Pulmonary artery endothelial cell (primary cell): Measurements from ENCODE around the gene HTR7. TPM values are rescaled to one million over a fixed set of nuclear protein-coding genes. Genes with fewer than 3 reads are reported as not detected.

Source experiments
- DNase-seq: peaks from one replicate; pipeline ENCODE4 v3.0.0-alpha.2; 2011; ENCODE audit warnings: low read depth, low spot score
- total RNA-seq: library from RNA; depleted of rRNA; stranded (reverse); fragments of >200 nt; gene quantifications from 2 replicates; pipeline ENCODE4 v1.2.3, GENCODE V29; 2014

The HTR7 gene
- total RNA-seq, 1 donor from 2014 or later = 0.13 TPM

- DNase-seq = no peak
Observed at GRCh38 chr10:90805206-90805605, 52.6 kb downstream of the HTR7 start.

DNA sequence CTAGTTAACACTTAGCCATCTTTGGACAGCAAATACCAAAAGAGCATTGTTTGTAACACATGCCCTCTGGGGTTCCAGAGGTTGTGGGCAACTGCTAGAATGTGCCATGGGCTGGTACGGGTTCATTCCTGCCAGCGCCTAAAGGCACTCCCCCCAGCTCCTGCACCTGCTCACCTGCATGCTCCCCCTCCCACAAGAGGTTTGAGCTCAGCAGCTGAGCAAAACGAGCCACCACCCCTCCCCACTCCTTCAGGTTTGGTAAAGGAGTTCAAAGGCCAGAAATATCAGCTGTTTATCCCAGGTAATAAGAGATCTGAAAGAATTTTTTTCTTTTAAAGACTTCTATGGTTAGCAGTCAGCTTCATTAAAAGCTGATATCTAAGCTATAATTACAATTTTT, 53.5 kb downstream of the HTR7 start:
- no peak for DNase-seq

GRCh38 chr10:90801608-90802007, 56.2 kb downstream of the HTR7 start:
- DNase-seq = no peak

GRCh38 chr10:90800232-90800796, 57.5 kb downstream of the HTR7 start:
- no peak for DNase-seq

DNA sequence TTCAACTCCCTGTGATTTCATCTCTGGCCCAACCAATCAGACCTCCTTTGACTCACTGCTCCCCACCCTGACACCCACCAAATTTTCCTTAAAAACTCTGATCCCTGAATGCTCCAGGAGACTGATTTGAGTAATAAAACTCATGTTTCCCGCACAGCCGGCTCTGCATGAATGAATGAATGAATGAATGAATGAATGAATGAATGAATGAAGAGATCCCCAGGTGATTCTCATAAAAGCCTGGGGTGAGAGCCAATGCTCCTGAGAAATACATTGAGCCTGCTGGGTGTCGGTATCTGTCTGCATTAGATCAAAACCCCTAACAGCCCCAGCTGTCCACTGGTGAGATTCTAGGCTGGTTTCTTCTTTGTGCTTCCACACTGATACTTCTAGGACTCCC, 58.7 kb downstream of the HTR7 start:
- no peak for DNase-seq

GRCh38 chr10:90798482-90798881, 59.4 kb downstream of the HTR7 start:
- DNase-seq = no peak

DNA sequence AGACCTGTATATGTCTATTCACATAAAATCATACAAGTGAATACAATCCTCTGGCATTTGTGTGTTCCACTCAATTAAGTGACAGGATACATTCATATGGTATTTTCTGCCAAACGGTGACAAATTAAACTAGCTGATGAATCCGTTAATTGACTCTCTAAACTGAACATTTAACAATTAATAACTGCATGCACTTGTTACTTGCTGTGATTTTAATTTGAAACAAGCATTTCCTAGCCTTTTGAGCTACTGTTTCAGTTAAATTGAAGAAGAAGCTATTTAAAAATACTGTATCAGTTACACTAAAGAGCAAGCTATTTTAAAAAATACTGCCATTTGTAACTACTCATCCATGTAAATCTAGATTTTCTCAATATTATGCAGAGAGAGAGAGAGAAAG, 67.4 kb downstream of the HTR7 start:
- no peak for DNase-seq

- DNase-seq = no peak
Observed at GRCh38 chr10:90788968-90789367, 68.9 kb downstream of the HTR7 start.

GRCh38 chr10:90788199-90788491, 69.7 kb downstream of the HTR7 start:
- DNase-seq = no peak

GRCh38 chr10:90787393-90788198, 70.2 kb downstream of the HTR7 start:
- DNase-seq = no peak

DNA sequence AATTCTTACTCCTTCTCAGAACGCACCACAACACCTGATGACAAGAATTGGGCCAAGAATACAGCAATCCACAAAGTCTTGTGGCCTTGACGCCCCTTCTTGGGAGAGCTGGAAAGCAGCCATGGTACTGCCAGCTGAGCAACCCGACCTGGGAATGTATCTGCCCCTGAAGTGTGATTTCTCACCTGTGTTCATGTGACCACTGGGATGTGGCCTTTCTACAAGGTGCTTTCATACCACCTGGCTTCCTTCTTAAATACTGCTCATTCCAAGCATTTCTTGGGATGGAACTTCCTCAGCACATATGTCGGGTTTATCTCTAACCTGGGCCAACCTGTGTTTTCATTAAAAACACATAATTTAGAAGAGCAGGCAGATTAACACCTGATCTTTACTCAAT, 72.1 kb downstream of the HTR7 start:
- DNase-seq = no peak

- no peak for DNase-seq
Observed at GRCh38 chr10:90784771-90785170, 73.1 kb downstream of the HTR7 start.

- no peak for DNase-seq
Observed at GRCh38 chr10:90780488-90780887, 77.4 kb downstream of the HTR7 start.

DNA sequence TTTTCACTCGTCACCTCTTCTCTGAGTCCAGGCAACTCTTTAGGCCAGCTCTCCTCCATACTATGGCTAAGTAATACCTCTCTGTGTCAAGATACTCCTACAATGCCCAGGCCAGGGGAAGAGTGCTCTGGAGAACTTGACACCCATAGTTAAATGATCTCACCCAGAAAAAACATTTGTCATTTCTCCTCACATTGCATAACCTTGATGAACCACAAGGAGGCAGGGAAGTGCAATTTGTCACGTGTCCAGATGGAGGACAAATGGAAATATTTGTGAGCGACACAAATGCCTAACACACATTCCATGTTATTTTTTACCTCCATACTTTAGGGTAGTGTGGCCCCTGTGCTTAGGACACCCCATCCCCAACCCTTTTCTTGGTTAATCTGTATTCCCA, 78.3 kb downstream of the HTR7 start:
- no peak for DNase-seq

- no peak for DNase-seq
Observed at GRCh38 chr10:90777621-90778020, 80.2 kb downstream of the HTR7 start.

DNA sequence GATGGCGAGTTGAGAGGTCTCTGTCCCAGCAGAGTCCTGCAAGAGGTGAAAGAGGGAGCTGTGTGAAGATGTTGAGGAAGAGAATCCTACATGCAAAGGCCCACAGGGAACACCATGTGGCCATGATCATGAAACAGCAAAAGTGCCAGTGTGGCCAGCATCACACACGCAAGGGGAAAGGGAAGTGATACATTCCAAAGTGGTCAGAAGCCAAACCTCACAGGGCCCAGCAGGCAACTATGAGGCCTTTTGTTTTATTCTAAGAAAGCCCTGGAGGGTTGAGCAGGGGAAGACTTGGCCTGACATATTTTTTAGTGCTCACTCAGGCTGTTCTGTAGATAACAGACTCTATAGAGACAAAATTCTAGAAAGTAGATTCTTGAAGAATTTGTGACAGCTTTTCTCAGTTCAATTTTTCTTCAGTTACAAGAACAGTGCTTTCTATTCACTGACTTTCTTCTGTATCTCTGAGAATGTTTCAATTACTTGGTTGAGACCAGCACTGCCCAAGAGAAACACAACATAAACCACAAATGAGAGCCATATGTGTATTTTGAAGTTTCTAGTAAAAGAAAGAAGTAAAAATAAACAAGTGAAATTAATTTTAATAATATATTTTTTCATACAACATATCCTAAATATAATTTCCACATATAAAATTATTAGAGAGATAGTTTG, 82.3 kb downstream of the HTR7 start:
- DNase-seq = no peak

DNA sequence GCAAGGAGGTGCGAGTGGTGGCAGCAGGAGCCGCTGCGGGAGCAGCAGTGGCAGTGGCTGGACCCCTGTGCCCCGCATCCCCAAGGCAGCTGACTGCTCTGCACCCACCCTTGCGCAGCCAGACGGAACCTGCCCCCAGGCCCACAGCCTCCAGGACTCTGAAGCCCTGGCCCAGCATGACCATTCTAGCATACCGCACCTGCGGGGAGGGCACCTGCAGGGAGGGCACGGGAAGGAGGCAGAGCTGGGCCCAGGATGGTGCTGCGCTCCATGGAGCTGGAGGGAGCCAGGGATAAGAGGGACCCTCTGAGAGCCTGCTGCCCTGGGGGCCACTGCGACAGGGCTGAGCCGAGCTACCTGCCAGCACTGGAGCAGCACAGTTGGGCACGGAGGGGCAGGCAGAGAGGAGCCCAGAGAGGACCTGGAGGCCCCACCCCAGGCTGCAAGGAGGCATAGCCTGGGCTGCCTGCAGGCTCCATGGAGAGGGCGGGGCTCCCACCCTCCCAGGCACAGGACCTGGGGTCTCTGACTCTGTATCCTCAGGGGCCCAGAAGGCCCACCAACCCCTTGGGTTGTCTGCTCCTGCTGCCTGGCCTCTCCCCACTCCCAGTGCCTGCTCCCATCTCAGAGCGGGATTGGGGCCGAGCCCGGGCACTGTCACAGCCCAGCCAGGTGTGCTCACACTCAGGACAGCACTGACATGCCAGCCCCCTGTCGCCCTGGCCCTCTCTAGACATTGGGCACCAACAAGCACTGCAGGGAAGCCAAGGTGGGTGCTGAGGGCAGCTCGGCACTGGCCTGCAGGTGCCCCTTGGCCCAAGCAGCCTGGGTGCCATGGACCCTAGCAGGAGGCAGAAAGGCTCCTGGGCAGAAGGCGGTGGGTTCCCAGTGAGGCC, 87.6 kb downstream of the HTR7 start:
- no peak for DNase-seq

GRCh38 chr10:90751107-90751997, 106.5 kb downstream of the HTR7 start:
- no peak for DNase-seq

- no peak for DNase-seq
Observed at GRCh38 chr10:90746829-90747228, 111.0 kb downstream of the HTR7 start.

GRCh38 chr10:90745565-90745964, 112.3 kb downstream of the HTR7 start:
- DNase-seq = no peak

GRCh38 chr10:90743291-90743690, 114.5 kb downstream of the HTR7 start:
- no peak for DNase-seq
